Aorta (tissue), 5 donors: ENCODE data around the gene IGSF22. TPM values are rescaled to one million over a fixed set of nuclear protein-coding genes. Genes with fewer than 3 reads are reported as not detected.

Experiments used
- ATAC-seq: fragments of 200-7000 bp; cut with Tn5 transposase; one replicate; pipeline ENCODE4 v1.9.1; 2022; ENCODE audit warnings: moderate library complexity; ENCODE audit not compliant: low FRiP score
- DNase-seq, 2 donors: peaks; one replicate each; pipeline ENCODE4 v3.0.0-alpha.2; 2020
- H3K27ac ChIP-seq, 2 donors: one replicate each; pipeline ENCODE4 v1.5.1; 2013; ENCODE audit warnings: low read length in 2 of 2, mild to moderate bottlenecking in 2 of 2, moderate library complexity in 2 of 2, control low read depth in 1 of 2, inconsistent platforms in 1 of 2, low read depth in 1 of 2
- H3K27me3 ChIP-seq, 2 donors: one replicate each; pipeline ENCODE4 v1.6.1; 2013; ENCODE audit warnings: control low read depth in 1 of 2, low read length in 1 of 2, mild to moderate bottlenecking in 1 of 2, moderate library complexity in 1 of 2; ENCODE audit not compliant: insufficient read depth in 2 of 2, control insufficient read depth in 1 of 2
- H3K36me3 ChIP-seq, 2 donors: one replicate each; pipeline ENCODE4 v1.6.1; 2013; ENCODE audit warnings: control low read depth in 1 of 2, low read length in 1 of 2, mild to moderate bottlenecking in 1 of 2; ENCODE audit not compliant: insufficient read depth in 2 of 2, control insufficient read depth in 1 of 2
- H3K4me1 ChIP-seq, 2 donors: one replicate each; pipeline ENCODE4 v1.6.1; 2013; ENCODE audit warnings: low read length in 2 of 2, control low read depth in 1 of 2, mild to moderate bottlenecking in 1 of 2, moderate library complexity in 1 of 2; ENCODE audit not compliant: insufficient read depth in 2 of 2, control insufficient read depth in 1 of 2
- H3K4me3 ChIP-seq, 2 donors: one replicate each; pipeline ENCODE4 v1.5.1; 2013; ENCODE audit warnings: low read length in 2 of 2, control low read depth in 1 of 2, mild to moderate bottlenecking in 1 of 2
- H3K9me3 ChIP-seq: one replicate; pipeline ENCODE4 v1.6.1; 2013; ENCODE audit warnings: mild to moderate bottlenecking, low read length; ENCODE audit not compliant: control insufficient read depth
- whole genome bisulfite sequencing, 2 donors: extraction: QIAGEN DNeasy Blood & Tissue Kit; methylation state at CpG; one replicate each; pipeline ENCODE4 v1.1.7; 2013; 5-methylcytosine and 5-hydroxymethylcytosine counted together
- intact Hi-C, 2 donors: fragments of 100-400 bp; cut with DNase I; formaldehyde crosslinking; loops; one replicate each; pipeline versions ENCODE4 v1.14.2 to v1.15.0; 2022
- polyA plus RNA-seq, 2 donors: library from polyadenylated mRNA; stranded (reverse); fragments of 200-250 nt; gene quantifications; one replicate each; pipeline ENCODE4 v1.2.3, GENCODE V29; 2013
- total RNA-seq, 2 donors: library from RNA; stranded (reverse); fragmentation: NEBNext Ultra II Directional; extraction: Animal tissue kit (Norgen Biotek cat#: 25700); gene quantifications; one replicate each; pipeline ENCODE4 v1.2.1, GENCODE V29; 2021
- donor health status: healthy with polysubstance abuse.
- donor health status: Bipolar disorder and iron deficiency.
- donor health status: DM: no; HTN: no; CAD: no.
- donor health status: DM: no; HTN: no; CAD: no.
- donor health status: DM: yes; HTN: yes; CAD: no.

The IGSF22 gene
- total and polyA plus RNA-seq, 4 donors = 0.30 to 0.58 TPM; not detected in 2

GRCh38 chr11:18703001-18703763 is 22.8 kb downstream of the IGSF22 start:
- no peak overlapping the region for H3K4me3 ChIP-seq
- ATAC-seq (no peak), DNase-seq (no peak)
- intact Hi-C loops = no loop called here
- no peaks in the 10 kb centered on the region for H3K27me3 ChIP-seq
- H3K27ac ChIP-seq = no peak overlapping the region
- H3K4me1 ChIP-seq = no peaks in the 10 kb centered on the region
- no peaks in the 10 kb centered on the region for H3K36me3 ChIP-seq
- H3K9me3 ChIP-seq = no peaks in the 10 kb centered on the region
- WGBS, 2 donors = 40 to 88% methylated on average over 2 of the region's 2 CpGs

GRCh38 chr11:18701614-18702216 is 24.3 kb downstream of the IGSF22 start:
- Histone ChIP-seq H3K27me3 (no peaks in the 10 kb centered on the region), H3K36me3 (no peaks in the 10 kb centered on the region), H3K27ac (no peak overlapping the region), H3K9me3 (no peaks in the 10 kb centered on the region), H3K4me1 (no peaks in the 10 kb centered on the region), H3K4me3 (no peak overlapping the region)
- WGBS, 2 donors = 93 to 97% methylated on average over 17 of the region's 17 CpGs
- intact Hi-C loops = no loop called here
- DNase-seq (no peak), ATAC-seq (no peak)

GRCh38 chr11:18700872-18701271 is 25.1 kb downstream of the IGSF22 start:
- intact Hi-C loops = no loop called here
- H3K36me3 ChIP-seq = no peaks in the 10 kb centered on the region
- no peaks in the 10 kb centered on the region for H3K27me3 ChIP-seq
- H3K4me1 ChIP-seq = no peaks in the 10 kb centered on the region
- no peak overlapping the region for H3K4me3 ChIP-seq
- H3K9me3 ChIP-seq = no peaks in the 10 kb centered on the region
- H3K27ac ChIP-seq = no peak overlapping the region
- no peak for DNase-seq
- 95 to 96% methylated on average over 7 of the region's 7 CpGs for WGBS, 2 donors
- no peak for ATAC-seq

- Histone ChIP-seq H3K4me1 (no peaks in the 10 kb centered on the region), H3K9me3 (no peaks in the 10 kb centered on the region), H3K36me3 (no peaks in the 10 kb centered on the region), H3K4me3 (no peak overlapping the region), H3K27me3 (no peaks in the 10 kb centered on the region), H3K27ac (no peak overlapping the region)
- ATAC-seq (no peak), DNase-seq (no peak)
- 75 to 86% methylated on average over 1 of the region's 1 CpG for WGBS, 2 donors
- intact Hi-C loops = no loop called here
Measured at GRCh38 chr11:18700375-18700774, 25.6 kb downstream of the IGSF22 start.

- intact Hi-C loops = loop anchor here (5.0 kb wide), 2 partner anchors 68 to 113 kb away; partner anchors contain the start of genes SPTY2D1 (in 1 of the 2) and UEVLD (in 1 of the 2)
- Histone ChIP-seq H3K27ac (no peak overlapping the region), H3K4me3 (no peak overlapping the region), H3K4me1 (no peaks in the 10 kb centered on the region), H3K9me3 (no peaks in the 10 kb centered on the region), H3K27me3 (no peaks in the 10 kb centered on the region), H3K36me3 (no peaks in the 10 kb centered on the region)
- ATAC-seq (no peak), DNase-seq (peak in 1 of 2 donors; percentile 73)
- 71 to 73% methylated on average over 3 of the region's 3 CpGs for WGBS, 2 donors
Measured at GRCh38 chr11:18699848-18700261, 26.1 kb downstream of the IGSF22 start.

GRCh38 chr11:18699269-18699596 is 26.8 kb downstream of the IGSF22 start:
- ATAC-seq (no peak), DNase-seq (no peak)
- H3K4me3 ChIP-seq = peak overlapping the region; percentile 61 to 69
- 10 to 12% methylated on average over 9 of the region's 9 CpGs for WGBS, 2 donors
- intact Hi-C loops = loop anchor here (5.0 kb wide), 2 partner anchors 67 to 112 kb away; partner anchors contain the start of genes SPTY2D1 (in 1 of the 2) and UEVLD (in 1 of the 2)
- H3K27me3 ChIP-seq = no peaks in the 10 kb centered on the region
- H3K4me1 ChIP-seq = no peaks in the 10 kb centered on the region
- no peaks in the 10 kb centered on the region for H3K36me3 ChIP-seq
- H3K9me3 ChIP-seq = no peaks in the 10 kb centered on the region
- no peak overlapping the region for H3K27ac ChIP-seq

- Histone ChIP-seq H3K4me1 (no peaks in the 10 kb centered on the region), H3K27me3 (no peaks in the 10 kb centered on the region), H3K4me3 (peak within 1 kb of the TSS; percentile 61 to 69), H3K9me3 (no peaks in the 10 kb centered on the region), H3K36me3 (no peaks in the 10 kb centered on the region), H3K27ac (no peak within 1 kb of the TSS)
- intact Hi-C loops = loop anchor here (5.0 kb wide), 2 partner anchors 66 to 111 kb away; partner anchors contain the start of genes SPTY2D1 (in 1 of the 2) and UEVLD (in 1 of the 2)
- 1% methylated on average over 81 to 98 of the region's 98 CpGs for WGBS, 2 donors
- ATAC-seq (peak; percentile 94), DNase-seq (peak; percentile 96 to 97)
Measured at GRCh38 chr11:18698341-18699268, 27.4 kb downstream of the IGSF22 start, which contains the start of gene TMEM86A. Gene TMEM86A (plus strand): TSS chr11:18698779. CDS start chr11:18698887, 108 bp downstream.

DNA sequence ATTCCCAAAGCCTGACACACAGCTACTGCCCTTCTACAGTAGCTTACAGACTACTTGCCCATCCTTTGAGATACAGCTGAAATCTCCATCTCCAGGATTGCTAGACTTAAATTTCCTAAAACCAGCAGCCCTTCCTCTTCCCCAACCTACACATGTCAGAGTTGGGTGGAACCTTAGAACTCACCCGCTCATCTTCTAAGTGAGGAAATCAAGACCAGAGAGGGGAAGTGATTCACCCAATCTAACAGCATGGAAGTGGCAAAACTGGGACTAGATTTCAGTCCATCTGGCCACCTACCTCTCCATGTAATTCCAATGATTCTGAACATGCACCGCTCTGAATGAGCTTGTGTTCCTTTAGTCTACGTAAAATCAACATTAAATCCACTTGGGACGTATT is 28.4 kb downstream of the IGSF22 start:
- WGBS, 2 donors = 92 to 96% methylated on average over 4 of the region's 4 CpGs
- H3K36me3 ChIP-seq = no peaks in the 10 kb centered on the region
- H3K4me3 ChIP-seq = no peak overlapping the region
- no peaks in the 10 kb centered on the region for H3K4me1 ChIP-seq
- no peak for DNase-seq
- no peak overlapping the region for H3K27ac ChIP-seq
- no peaks in the 10 kb centered on the region for H3K27me3 ChIP-seq
- H3K9me3 ChIP-seq = no peaks in the 10 kb centered on the region
- intact Hi-C loops = loop anchor here (5.0 kb wide), 2 partner anchors 65 to 110 kb away; partner anchors contain the start of genes SPTY2D1 (in 1 of the 2) and UEVLD (in 1 of the 2)
- ATAC-seq = no peak
